ENCODE results near the gene AMOT.

The AMOT gene

GRCh38 chrX:112819813-112820212 lies 20.8 kb downstream of the AMOT start:
- no peaks in the 10 kb centered on the region for H3K27me3 ChIP-seq (ENCODE audit: control insufficient read depth, insufficient read depth, low read length)
- no peak for DNase-seq (ENCODE audit: low read depth, low spot score)
- H3K9me3 ChIP-seq (ENCODE audit: control insufficient read depth, insufficient read depth, low read length): no peaks in the 10 kb centered on the region
- no peaks in the 10 kb centered on the region for H3K36me3 ChIP-seq (ENCODE audit: control insufficient read depth, insufficient read depth, low read length)
- no peak overlapping the region for H3K4me3 ChIP-seq (ENCODE audit: low read length)
- H3K27ac ChIP-seq (ENCODE audit: low read length): no peak overlapping the region
- WGBS (ENCODE audit: insufficient coverage, insufficient read length): no CpG with 5 or more reads among the region's 1 CpG
- peaks cover 3% of the 10 kb centered on the region; the same call in 1 of the 2 replicates for H3K4me1 ChIP-seq (ENCODE audit: control insufficient read depth, insufficient read depth, low read length)

GRCh38 chrX:112819008-112819640 lies 21.5 kb downstream of the AMOT start:
- no peak for DNase-seq (ENCODE audit: low read depth, low spot score)
- no peak overlapping the region for H3K4me3 ChIP-seq (ENCODE audit: low read length)
- H3K27me3 ChIP-seq (ENCODE audit: control insufficient read depth, insufficient read depth, low read length): no peaks in the 10 kb centered on the region
- H3K27ac ChIP-seq (ENCODE audit: low read length): no peak overlapping the region
- WGBS (ENCODE audit: insufficient coverage, insufficient read length): no CpG with 5 or more reads among the region's 2 CpGs
- peaks cover 3% of the 10 kb centered on the region; the same call in 1 of the 2 replicates for H3K4me1 ChIP-seq (ENCODE audit: control insufficient read depth, insufficient read depth, low read length)
- H3K36me3 ChIP-seq (ENCODE audit: control insufficient read depth, insufficient read depth, low read length): no peaks in the 10 kb centered on the region
- no peaks in the 10 kb centered on the region for H3K9me3 ChIP-seq (ENCODE audit: control insufficient read depth, insufficient read depth, low read length)

DNA sequence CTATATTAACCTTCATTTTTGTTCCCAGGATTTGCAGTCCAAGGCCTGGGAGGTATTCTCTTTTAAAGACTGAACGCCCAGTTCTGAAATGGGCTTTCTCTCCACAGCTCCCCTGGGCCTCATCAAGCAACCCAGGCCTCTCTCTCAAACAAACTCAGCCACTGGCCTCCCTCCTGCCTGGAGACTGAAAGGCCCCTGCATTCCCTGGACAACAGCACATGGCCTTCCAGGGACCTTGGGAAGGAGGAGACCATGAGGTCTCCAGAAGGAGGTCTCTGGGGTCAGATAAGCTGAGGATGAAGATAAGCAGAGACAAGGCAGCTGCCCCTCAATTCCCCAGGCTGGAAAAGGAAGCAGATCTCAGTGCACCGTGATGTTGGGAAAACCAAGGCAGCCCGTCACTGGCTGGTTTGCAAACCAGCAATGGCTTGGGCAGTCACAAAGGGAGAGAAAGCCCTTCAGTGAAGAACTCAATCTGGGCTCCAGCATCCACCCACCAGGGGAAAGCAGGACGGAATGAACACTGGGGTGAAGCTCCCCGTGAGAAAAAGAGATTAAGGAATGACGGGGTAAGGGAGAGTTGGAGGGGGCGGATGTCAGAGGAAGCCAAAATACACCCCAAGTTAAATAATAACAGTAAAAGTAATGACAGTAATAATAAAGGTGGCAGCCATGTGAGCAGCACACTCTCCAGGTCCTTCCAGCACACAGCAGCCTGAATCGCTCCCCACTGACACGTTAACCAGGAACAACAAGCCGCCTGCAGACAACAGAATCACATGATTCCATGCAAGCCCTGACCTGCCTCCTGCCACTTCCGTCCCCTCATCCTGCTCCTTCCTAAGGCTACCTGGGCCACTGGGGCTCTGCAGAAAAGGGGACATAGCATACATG lies 22.3 kb downstream of the AMOT start:
- H3K27ac ChIP-seq (ENCODE audit: low read length): no peak overlapping the region
- WGBS (ENCODE audit: insufficient coverage, insufficient read length): no CpG with 5 or more reads among the region's 11 CpGs
- H3K36me3 ChIP-seq (ENCODE audit: control insufficient read depth, insufficient read depth, low read length): no peaks in the 10 kb centered on the region
- no peaks in the 10 kb centered on the region for H3K9me3 ChIP-seq (ENCODE audit: control insufficient read depth, insufficient read depth, low read length)
- no peak overlapping the region for H3K4me3 ChIP-seq (ENCODE audit: low read length)
- no peaks in the 10 kb centered on the region for H3K27me3 ChIP-seq (ENCODE audit: control insufficient read depth, insufficient read depth, low read length)
- H3K4me1 ChIP-seq (ENCODE audit: control insufficient read depth, insufficient read depth, low read length): peaks cover 3% of the 10 kb centered on the region; the same call in 1 of the 2 replicates
- DNase-seq (ENCODE audit: low read depth, low spot score): no peak

DNA sequence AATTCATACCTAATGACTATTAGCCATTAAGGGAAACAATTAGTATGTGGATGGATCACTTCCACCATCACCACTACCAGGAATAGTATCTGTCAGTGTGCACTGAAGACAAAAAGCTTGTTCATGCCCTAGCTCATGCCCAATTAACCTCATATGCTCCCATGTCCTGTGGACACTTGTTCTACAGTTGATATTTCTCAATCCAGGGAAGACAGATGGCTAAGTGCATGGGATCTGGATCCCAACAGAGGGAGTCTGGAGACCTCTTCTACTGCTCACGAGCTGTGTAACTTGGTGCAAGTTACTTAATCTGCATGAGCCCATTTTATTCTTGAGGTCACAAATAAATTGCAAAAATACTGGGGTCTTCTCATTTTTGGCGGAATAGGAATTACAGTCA lies 23.7 kb downstream of the AMOT start:
- H3K4me1 ChIP-seq (ENCODE audit: control insufficient read depth, insufficient read depth, low read length): peaks cover 3% of the 10 kb centered on the region; the same call in 1 of the 2 replicates
- WGBS (ENCODE audit: insufficient coverage, insufficient read length): no CpG with 5 or more reads among the region's 2 CpGs

GRCh38 chrX:112814496-112814895 lies 26.1 kb downstream of the AMOT start:
- WGBS (ENCODE audit: insufficient coverage, insufficient read length): no CpG with 5 or more reads among the region's 2 CpGs
- H3K9me3 ChIP-seq (ENCODE audit: control insufficient read depth, insufficient read depth, low read length): no peaks in the 10 kb centered on the region

More for the DNA sequence above, 23.7 kb downstream of the AMOT start:
- Histone ChIP-seq H3K9me3 (ENCODE audit: control insufficient read depth, insufficient read depth, low read length) (no peaks in the 10 kb centered on the region), H3K36me3 (ENCODE audit: control insufficient read depth, insufficient read depth, low read length) (no peaks in the 10 kb centered on the region), H3K4me3 (ENCODE audit: low read length) (no peak overlapping the region), H3K27ac (ENCODE audit: low read length) (no peak overlapping the region), H3K27me3 (ENCODE audit: control insufficient read depth, insufficient read depth, low read length) (no peaks in the 10 kb centered on the region)
- no peak for DNase-seq (ENCODE audit: low read depth, low spot score)

DNA sequence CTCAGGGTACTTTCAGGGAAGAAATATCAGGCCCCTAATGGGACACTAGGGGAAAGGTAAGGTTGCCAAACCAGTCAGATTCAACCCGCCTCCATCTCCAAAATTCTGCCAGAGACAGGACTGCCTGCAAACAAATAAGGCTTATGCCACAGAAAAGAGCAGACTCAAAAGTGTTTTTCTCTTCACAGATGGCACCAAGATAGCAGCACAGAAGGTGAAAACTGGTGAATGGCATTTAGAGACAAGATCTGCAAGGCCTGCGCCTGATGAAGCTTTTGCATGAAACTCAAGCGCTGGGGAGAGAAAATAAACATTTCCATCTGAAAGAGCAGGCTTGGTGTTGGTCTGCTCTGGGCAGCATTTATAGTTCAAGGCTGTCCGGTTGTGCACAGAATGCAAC lies 27.9 kb downstream of the AMOT start:
- no peaks in the 10 kb centered on the region for H3K27me3 ChIP-seq (ENCODE audit: control insufficient read depth, insufficient read depth, low read length)
- H3K4me1 ChIP-seq (ENCODE audit: control insufficient read depth, insufficient read depth, low read length): no peaks in the 10 kb centered on the region; the same call in 1 of the 2 replicates
- WGBS (ENCODE audit: insufficient coverage, insufficient read length): no CpG with 5 or more reads among the region's 4 CpGs

More at GRCh38 chrX:112814496-112814895, 26.1 kb downstream of the AMOT start:
- H3K27me3 ChIP-seq (ENCODE audit: control insufficient read depth, insufficient read depth, low read length): no peaks in the 10 kb centered on the region
- H3K4me1 ChIP-seq (ENCODE audit: control insufficient read depth, insufficient read depth, low read length): peaks cover 3% of the 10 kb centered on the region; the same call in 1 of the 2 replicates
- no peak for DNase-seq (ENCODE audit: low read depth, low spot score)
- H3K4me3 ChIP-seq (ENCODE audit: low read length): no peak overlapping the region
- no peak overlapping the region for H3K27ac ChIP-seq (ENCODE audit: low read length)
- no peaks in the 10 kb centered on the region for H3K36me3 ChIP-seq (ENCODE audit: control insufficient read depth, insufficient read depth, low read length)

GRCh38 chrX:112808651-112809195 lies 31.9 kb downstream of the AMOT start:
- no CpG with 5 or more reads among the region's 3 CpGs for WGBS (ENCODE audit: insufficient coverage, insufficient read length)
- no peak for DNase-seq (ENCODE audit: low read depth, low spot score)
- H3K4me3 ChIP-seq (ENCODE audit: low read length): no peak overlapping the region
- no peaks in the 10 kb centered on the region for H3K27me3 ChIP-seq (ENCODE audit: control insufficient read depth, insufficient read depth, low read length)
- no peaks in the 10 kb centered on the region for H3K9me3 ChIP-seq (ENCODE audit: control insufficient read depth, insufficient read depth, low read length)
- no peaks in the 10 kb centered on the region; the same call in 1 of the 2 replicates for H3K4me1 ChIP-seq (ENCODE audit: control insufficient read depth, insufficient read depth, low read length)
- H3K27ac ChIP-seq (ENCODE audit: low read length): no peak overlapping the region
- no peaks in the 10 kb centered on the region for H3K36me3 ChIP-seq (ENCODE audit: control insufficient read depth, insufficient read depth, low read length)

More for the DNA sequence above, 27.9 kb downstream of the AMOT start:
- Histone ChIP-seq H3K36me3 (ENCODE audit: control insufficient read depth, insufficient read depth, low read length) (no peaks in the 10 kb centered on the region), H3K27ac (ENCODE audit: low read length) (no peak overlapping the region), H3K9me3 (ENCODE audit: control insufficient read depth, insufficient read depth, low read length) (no peaks in the 10 kb centered on the region), H3K4me3 (ENCODE audit: low read length) (no peak overlapping the region)
- no peak for DNase-seq (ENCODE audit: low read depth, low spot score)

- H3K27ac ChIP-seq (ENCODE audit: low read length): no peak overlapping the region
- H3K36me3 ChIP-seq (ENCODE audit: control insufficient read depth, insufficient read depth, low read length): no peaks in the 10 kb centered on the region
- WGBS (ENCODE audit: insufficient coverage, insufficient read length): no CpG with 5 or more reads among the region's 4 CpGs
- DNase-seq (ENCODE audit: low read depth, low spot score): no peak
- H3K4me3 ChIP-seq (ENCODE audit: low read length): no peak overlapping the region
- H3K9me3 ChIP-seq (ENCODE audit: control insufficient read depth, insufficient read depth, low read length): no peaks in the 10 kb centered on the region
- H3K27me3 ChIP-seq (ENCODE audit: control insufficient read depth, insufficient read depth, low read length): no peaks in the 10 kb centered on the region
- no peaks in the 10 kb centered on the region; the same call in 1 of the 2 replicates for H3K4me1 ChIP-seq (ENCODE audit: control insufficient read depth, insufficient read depth, low read length)
Measured at GRCh38 chrX:112808007-112808406, 32.6 kb downstream of the AMOT start.

GRCh38 chrX:112803060-112803459 lies 37.6 kb downstream of the AMOT start:
- Histone ChIP-seq H3K4me3 (ENCODE audit: low read length) (no peak overlapping the region), H3K9me3 (ENCODE audit: control insufficient read depth, insufficient read depth, low read length) (no peaks in the 10 kb centered on the region), H3K36me3 (ENCODE audit: control insufficient read depth, insufficient read depth, low read length) (no peaks in the 10 kb centered on the region), H3K27ac (ENCODE audit: low read length) (no peak overlapping the region), H3K4me1 (ENCODE audit: control insufficient read depth, insufficient read depth, low read length) (no peaks in the 10 kb centered on the region), H3K27me3 (ENCODE audit: control insufficient read depth, insufficient read depth, low read length) (no peaks in the 10 kb centered on the region)
- no peak for DNase-seq (ENCODE audit: low read depth, low spot score)
- WGBS (ENCODE audit: insufficient coverage, insufficient read length): no CpG with 5 or more reads among the region's 3 CpGs

DNA sequence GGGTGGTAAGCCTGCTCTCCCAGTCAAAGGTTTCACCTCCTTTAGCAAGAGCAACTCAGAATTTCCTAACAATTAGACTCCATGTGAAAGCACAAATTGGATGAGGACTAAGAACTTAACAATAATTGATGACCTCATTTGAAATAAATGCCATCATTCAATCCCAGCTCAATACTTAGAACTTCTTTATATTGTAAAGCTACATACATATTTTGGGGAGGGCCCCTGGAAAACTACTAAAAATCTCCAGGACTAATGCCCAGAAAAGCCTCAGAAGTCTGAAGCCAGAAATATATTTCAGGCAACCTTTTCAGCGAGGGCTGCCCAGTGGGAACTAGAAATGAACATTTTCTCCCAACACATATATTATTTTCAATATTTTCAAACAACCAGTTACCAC lies 38.1 kb downstream of the AMOT start:
- no CpG with 5 or more reads among the region's 1 CpG for WGBS (ENCODE audit: insufficient coverage, insufficient read length)
- Histone ChIP-seq H3K4me1 (ENCODE audit: control insufficient read depth, insufficient read depth, low read length) (no peaks in the 10 kb centered on the region), H3K9me3 (ENCODE audit: control insufficient read depth, insufficient read depth, low read length) (no peaks in the 10 kb centered on the region), H3K27me3 (ENCODE audit: control insufficient read depth, insufficient read depth, low read length) (no peaks in the 10 kb centered on the region), H3K27ac (ENCODE audit: low read length) (no peak overlapping the region), H3K4me3 (ENCODE audit: low read length) (no peak overlapping the region), H3K36me3 (ENCODE audit: control insufficient read depth, insufficient read depth, low read length) (no peaks in the 10 kb centered on the region)
- no peak for DNase-seq (ENCODE audit: low read depth, low spot score)
